Hematopoietic multipotent progenitor cell treated with erythropoietin and hydrocortisone succinate and interleukin-3 and kit ligand, for 6 days (in vitro differentiated cells): ENCODE measurements around the gene PRKAG2.
"Not testable (repeated sequence)": the region's sequence is repeated elsewhere in the genome, so short reads cannot be mapped to it uniquely, and the experiment has no call there.

Experiments used
- DNase-seq: peaks from one replicate; pipeline ENCODE4 v3.0.0-alpha.2; 2015

The PRKAG2 gene

DNA sequence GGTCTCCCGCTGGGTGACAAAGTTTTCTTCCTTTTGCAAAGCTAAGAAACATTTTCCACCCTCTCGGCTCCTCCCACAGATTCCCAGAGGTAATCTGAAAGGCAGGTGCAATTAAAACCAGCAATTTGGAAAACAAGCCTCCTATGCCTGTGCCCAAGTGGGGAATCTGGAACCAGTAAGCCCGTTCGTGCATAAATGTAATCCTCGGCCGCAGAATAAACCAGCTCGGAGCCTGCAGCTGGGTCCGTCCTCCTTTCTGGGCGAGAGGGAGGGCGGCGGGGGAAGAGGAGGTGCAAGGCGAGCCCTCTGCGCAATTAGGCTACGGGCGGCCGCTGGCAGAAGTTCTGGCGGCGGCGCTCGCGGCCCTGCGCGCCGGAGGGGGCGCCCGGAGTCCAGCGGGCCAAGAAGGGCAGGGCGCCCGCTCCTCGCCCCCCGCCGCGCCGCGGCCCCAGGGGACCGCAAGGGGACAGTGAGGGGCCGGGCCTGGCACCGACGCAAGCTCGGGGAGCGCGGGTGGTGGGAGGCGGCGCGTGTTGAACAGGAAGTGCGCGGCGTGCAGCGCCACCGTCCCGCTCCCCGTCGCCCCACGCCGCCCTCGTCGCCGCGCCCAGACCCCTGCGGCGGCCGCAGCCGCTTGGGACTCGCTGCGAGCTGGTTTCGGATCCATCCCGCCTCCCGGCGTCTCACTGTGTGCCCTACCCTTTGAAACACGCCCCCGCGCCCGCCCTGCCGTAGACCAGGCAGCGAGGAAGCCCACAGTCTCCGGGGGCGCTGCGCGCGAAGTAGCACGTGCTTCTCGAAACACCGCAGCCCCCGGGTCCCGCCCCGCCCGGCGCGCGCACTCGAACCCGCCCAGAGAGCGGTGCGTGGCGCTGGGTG lies at the start of gene PRKAG2:
PRKAG2 (minus strand) TSS at position 217 of the 879 bp plus-strand sequence. CDS start 495 bp downstream, outside the sequence.
- peak; percentile 75 for DNase-seq

DNA sequence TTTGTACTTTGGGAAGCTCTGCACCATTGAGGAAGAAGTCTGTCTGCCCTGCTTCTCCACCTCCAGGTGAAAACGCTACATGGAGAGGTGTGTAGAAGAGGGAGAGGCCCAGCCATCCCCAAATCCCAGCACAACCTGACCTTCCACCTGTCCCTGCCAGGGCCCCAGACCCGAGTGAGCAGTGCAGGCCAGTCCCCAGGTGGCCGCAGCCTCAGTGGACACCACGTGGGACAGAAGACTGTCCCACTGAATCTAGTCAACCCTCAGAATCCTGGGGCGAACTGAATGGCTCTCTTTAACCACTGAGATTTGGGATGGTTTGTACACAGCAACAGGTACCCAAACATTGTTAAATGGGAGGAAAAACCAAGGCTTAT lies 49.4 kb upstream of the PRKAG2 start:
- no peak for DNase-seq

DNA sequence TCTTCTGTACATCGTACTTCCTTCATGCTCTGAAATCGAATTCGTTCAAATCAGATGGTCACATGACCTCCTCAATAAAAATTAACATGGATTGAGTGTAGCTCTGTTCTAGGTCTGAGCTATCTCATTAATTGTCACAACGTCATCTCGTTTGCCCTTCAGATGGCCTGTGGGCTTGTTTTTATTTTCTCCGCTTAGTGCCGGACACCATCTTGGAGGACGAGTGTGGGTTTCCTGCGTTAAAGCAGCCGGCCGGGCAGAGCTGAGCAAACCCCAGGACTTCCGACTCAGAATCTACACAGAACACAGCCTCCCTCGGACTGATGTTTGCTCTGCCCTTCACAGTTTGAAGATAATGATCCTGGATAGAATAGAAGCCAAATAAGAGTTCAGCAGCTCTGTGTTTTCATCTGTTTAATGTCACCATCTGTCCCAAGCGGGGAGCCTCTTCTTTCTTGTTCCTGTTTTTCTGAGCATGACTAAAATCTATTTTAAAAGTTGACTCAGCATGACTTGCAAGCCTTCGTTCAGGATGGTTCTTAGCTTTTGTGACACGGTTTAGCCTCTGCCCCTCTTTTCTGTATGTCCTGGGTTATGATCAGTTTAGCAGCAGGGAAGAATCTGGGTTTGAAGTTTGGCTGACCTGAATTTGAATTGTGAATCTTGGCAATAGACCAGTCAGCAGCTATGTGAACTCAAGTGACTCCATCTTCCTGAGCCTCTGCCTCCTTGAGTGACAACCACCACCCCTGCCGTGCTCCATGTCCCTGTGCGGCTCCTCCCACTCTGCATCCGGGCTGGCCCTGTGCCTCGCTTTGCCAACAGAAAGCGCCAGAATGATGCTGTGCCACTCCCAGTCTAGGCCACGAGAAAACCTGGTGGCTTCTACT lies 48.8 kb upstream of the PRKAG2 start:
- DNase-seq: peak; percentile 69

DNA sequence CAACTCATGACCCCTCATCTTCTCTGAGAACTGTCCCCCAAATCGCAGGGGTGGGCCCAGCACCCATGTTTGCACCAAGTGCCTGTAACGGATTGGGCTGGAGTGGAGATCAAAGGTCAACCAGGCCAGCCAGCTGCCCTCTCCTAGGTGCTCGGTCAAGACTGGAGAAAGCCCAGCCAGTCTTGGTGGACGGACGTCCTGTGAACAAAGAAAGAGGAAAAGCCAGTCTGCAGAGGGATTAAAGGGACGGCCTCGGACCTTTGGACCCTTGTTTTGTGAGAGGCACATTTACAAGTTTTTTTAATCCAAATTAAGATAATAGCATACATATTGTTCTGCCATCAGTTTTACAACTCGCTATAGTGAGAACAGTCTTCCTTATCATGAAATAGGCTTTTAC lies 47.6 kb upstream of the PRKAG2 start:
- DNase-seq: no peak

DNA sequence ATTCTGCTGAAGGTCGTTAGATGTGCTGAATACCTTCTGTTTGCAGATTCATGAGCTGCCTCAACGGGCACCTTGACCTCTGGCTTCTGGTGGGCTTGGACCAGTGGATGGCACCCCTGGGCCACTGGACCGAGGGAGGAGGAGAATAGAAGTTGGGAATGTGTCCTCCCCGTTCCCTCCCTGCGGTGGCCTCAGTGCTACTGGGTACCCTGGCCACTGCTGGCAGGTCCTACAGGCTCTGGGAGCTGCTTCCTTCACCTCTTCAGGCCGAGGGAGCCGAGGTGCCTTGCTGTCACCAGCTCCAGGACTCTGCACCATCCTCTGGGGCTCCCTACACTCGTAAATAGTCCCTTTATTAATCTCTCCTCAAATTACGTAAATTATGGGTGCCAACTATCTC lies 47.1 kb upstream of the PRKAG2 start:
- DNase-seq: no peak

DNA sequence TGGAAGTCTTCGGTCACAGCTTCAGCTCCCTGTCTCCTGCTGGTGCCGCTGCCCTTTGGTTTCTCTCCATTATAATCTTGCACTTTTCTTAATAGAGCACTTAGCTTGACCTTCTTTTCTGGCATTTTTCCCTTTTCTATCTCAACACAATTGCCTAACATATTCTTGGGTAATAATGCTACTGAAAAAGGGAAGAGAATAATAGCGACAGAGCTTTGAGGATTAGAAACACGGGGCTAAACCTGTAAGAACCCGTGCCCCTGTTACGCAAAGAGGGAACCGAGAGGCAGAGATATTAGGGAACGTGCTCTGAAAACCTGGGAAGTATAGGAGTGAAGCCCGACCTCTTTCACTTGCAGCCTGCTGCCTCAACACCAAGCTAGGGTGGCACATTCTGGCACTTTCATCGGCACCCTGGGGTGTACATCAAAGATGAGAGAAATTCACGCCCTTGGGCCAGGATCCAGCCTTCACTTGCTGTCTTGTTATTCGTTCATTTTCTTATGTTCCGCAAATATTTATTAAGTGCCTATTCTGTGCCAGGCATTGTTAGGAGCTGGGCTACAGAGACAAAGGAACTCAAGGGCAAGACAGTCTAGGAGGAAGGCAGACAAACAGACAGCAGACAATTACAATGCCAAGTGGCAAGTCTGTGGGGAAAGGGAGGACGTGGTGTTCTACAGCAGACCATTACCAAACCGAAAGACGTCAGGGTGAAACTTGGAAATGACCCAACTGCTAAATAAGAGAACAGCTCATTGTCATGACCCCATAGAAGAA lies 46.4 kb upstream of the PRKAG2 start:
- DNase-seq: peak; percentile 60

DNA sequence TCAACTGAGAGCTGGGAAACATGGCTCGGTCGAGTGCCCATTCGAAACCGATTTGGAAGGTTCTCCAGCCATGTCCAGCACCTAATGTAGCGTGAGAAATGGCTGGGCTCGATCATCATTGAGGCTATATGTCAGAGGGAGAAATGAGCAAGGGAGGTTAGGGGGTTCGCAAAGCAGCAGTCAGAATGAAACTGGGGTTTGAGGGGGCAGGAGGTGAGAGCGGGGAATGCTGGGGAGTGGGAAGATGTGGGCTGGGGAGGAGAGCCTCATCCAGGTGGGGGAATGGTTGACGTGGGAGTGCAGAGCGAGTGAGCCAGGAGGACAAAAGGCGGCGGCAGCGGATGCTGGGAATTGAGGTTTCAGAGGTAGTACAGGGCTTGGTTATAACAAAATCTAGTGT lies 44.5 kb upstream of the PRKAG2 start:
- DNase-seq: no peak

DNA sequence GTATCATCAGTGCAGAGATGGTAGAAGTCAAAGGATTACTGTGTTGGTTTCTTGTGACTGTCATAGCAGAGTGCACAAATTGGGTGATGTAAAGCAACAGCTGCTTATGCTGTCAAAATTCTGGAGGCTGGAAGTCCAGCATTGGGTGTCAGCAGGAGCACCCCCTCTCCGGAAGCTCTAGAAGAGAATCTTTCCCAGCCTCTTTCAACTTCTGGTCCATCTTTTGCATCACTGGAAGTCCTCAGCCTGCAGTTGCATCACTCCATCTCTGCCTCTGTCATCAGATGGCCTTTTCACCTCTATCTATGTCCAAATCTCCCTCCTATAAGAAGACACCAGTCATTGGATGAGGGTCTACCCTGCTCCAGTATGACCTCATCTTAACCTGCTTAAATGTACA lies 43.6 kb upstream of the PRKAG2 start:
- no peak for DNase-seq

DNA sequence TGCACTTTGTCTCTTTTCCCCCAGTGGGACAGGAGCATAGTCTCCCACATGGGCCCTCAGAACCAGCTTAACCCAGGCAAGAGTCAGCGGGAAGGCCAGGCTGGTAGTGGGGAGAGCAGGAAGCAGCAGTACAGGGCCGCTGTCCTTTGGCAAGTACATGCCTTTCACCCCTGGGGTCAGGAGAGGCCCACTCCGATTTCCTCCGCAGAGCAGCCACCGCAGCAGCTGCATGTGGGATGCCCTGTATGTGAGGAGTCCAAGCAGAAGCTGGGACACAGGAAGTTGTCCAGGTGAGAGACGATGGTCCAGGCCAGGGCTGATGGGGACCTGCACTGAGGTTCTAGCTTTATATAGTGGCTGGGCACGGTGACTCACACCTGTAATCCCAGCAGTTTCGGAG lies 42.7 kb upstream of the PRKAG2 start:
- no peak for DNase-seq

DNA sequence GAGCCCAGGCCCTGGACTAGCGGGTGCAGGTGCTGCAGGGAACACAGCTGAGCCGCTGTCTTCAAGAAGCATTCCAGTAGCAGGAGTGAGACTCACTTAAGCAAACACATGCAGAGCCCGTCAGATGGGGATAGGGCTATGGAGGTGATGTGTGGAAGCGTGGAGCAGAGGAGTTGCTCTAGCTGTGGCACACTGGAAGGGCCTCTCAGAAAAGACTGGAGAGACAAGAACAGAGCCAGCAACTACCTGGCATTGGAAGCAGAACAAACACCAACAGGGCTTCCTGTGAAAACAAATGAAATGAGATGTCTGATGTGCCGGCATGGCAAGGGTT lies 41.6 kb upstream of the PRKAG2 start:
- DNase-seq: no peak

DNA sequence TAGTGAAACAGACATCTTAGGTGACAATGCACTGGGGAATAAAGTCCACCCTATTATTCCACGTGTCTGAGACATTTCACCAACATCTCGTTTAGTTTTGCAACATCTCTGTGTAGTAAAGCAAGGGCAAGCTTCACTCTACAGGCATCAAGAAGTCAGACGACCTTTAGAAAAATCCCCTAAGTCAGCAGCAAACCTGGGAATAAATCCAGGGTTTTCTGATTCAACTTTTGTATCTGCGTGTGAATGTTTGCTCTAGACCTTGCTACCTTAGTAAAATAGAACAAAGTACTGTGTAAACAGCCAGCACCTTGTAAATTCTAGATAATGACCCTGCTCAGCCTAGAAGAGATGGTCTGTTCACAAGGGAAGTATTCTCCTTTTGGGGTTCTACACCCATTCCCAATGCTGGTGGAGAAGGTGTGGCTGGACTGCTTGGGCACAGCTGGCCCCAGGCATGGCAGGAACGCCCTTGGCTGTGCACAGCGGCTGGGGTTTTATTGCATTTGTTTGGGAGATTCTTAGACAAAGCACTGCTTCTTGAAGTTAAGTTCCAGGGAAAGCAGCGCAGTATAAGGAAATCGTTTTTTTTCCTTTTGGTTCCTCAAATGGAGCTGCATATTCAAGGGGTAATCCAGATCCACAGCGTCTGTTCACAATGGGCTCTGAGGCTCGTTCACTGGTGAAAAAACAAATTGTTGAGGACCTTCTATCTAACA lies 41.0 kb upstream of the PRKAG2 start:
- DNase-seq: no peak

DNA sequence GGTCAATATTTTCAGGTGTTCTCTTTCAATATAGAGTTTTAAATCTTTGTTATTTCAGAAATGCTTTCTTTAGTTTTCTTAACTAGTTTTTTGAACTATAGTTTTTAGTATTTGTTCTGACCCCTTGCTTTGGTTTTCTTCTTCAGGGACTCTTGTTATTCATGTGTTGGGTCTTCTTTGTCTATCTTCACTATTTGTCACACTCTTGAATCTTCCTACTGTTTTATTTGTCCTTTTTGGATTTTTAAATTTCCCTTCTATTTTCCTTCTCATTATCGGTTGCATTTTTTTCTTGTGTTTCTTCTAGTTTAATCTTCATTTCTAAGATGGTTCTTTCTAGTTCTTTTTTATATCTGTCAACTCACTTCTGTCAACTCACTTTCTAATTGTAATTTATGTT lies 37.1 kb upstream of the PRKAG2 start:
- DNase-seq: no peak

DNA sequence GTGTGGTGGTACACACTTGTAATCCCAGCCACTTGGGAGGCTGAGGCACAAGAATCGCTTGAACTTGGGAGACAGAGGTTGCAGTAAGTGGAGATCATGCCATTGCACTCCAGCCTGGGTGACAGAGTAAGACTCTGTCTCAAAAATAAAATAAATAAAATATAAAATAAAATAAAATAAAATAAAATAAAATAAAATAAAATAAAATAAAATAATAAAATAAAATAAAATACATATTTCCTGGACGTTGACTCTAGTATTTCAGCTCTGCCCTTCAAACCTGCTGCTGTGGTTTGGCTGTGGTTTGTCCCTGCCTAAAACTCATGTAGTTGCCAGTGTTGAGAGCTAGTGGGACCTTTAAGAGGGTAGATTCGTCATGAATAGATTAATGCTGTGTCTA lies 33.7 kb upstream of the PRKAG2 start:
- DNase-seq: not testable (repeated sequence)

DNA sequence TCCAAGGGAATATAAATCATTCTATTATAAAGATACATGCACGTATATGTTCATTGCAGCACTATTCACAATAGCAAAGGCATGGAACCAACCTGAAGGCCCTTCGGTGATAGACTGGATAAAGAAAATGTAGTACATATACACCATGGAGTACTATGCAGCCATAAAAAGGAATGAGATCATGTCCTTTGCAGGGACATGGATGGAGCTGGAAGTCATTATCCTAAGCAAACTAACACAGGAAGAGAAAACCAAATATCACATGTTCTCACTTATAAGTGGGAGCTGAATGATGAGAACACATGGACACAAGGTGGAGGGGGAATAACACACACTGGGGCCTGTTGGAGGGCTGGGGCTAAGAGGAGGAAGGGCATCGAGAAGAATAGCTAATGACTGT lies 30.2 kb upstream of the PRKAG2 start:
- DNase-seq: not testable (repeated sequence)

DNA sequence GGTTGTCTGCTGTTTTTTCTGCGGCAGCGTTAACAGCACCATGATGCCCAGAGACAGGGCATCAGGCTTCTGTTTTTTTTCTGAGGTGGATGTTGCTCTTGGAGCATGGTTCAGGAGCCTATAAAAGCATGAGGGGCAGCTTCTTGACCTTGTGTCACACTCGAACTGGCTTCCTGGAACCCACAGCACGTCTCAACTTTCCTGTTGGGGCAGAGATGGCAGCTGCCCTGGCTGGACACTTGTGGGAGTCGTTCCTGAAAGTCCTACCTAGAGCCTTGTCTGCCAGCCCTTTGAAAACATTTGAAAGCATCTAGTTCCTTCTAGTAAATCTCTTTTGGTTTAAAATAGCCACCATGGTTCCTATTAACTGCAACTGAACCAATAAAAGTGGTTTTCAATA lies 28.9 kb upstream of the PRKAG2 start:
- DNase-seq: no peak

DNA sequence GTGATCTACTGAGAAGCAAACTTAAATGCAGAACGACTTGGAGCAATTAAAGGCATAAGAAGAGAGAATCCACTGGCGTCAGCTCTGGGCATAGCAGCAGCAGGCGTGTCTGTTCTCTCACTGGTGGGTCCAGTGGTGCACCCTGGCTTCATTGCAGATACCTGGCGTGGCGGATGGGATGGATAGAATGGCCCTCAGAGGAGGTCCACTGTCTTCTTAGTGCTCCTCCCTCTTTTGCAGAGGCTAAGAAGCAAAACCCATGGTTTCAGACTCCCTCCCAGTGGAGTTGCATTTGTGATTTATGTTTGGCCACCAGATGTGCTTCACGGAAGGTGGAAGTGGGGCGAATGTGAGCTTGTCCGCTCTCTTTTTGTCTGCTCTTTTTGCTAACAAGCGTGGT lies 28.4 kb upstream of the PRKAG2 start:
- no peak for DNase-seq

DNA sequence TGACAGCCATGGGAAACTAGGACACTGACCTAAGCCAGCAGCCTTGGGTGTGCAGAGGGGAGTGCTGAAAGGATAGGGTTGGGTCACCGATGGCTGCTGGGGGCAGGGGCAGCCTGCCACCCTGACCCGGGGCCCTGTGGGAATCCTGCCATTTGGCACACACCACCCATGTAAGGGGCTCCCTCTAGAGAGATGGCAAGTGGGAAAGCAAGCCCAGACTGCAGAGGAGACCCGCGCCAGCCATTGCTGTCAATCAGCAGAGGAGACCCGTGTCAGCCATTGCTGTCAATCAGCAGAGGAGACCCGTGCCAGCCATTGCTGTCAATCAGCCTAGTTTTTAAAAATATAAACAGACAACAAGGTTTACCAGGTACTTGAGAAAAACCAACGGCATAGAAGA lies 27.4 kb upstream of the PRKAG2 start:
- no peak for DNase-seq

DNA sequence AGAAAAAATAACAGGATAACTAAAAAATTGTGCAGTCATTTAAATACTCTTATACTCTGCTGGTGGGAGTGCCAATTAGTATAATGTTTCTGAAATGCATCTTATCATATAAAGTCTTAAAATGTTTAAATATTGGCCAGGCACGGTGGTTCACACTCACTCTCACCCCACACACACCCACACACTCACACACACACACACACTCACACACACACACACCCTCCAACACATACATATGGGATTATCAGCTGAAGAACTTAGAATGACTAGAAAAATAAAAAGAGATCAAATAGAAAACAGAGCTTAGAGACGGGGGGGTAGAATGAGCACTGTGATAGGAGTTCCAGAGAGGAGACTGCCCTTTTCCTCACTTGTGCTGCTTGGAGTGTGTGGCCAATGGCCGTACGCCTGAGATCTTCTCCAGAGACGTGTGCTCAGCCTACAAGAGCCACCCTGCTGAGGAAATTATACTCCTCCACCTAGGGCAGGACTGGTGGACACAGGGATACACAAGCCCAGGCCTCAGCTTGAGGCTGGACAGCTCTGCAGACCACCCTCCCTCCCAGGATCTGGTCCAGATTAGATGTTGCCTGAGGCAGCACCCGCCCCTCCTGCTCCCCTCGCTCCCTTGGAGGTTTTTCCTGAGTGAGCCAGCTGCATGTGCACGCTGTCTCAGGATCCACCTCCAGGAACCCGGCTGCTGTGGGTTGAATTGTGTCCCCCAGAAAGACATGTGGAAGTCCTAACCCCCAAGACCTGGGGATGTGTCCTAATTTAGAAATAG lies 26.5 kb upstream of the PRKAG2 start:
- DNase-seq: no peak

DNA sequence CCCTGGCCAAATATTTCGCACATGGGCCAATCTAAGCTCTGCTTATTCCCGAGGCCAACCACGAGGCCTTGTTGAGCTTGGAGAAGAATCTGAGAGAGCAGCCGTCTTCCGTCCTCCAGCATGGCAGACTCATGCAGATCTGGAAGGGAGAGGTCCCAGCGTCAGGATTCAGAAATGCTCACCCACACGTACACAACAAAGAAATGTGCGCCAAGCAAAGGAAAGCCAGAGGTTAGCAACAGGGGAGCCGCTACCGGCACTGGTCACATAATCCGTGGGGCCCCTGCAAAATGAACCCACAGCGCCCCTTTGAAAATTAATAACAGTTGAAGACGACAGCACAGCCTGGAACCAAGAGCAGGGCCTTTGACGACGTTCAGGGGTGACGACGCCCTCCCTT lies 25.4 kb upstream of the PRKAG2 start:
- no peak for DNase-seq

DNA sequence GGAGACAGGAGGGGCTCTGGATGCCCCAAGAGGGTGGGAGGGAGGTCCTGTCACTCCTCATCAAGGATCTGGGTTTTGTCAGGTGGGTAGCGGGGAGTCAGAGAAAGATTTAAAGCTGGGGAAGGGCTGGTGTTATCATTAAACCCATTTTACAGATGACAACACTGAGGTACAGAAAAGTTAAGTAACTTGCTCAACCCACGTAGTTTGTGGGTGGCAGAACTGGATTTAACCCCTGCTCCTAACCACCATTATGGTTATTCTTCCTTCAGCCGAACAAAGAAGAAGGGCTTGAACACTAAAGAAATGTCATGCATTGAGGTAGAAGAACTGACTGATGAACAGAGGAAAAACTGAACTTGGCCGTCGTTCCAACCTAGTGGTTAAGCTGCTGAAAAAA lies 24.9 kb upstream of the PRKAG2 start:
- no peak for DNase-seq

DNA sequence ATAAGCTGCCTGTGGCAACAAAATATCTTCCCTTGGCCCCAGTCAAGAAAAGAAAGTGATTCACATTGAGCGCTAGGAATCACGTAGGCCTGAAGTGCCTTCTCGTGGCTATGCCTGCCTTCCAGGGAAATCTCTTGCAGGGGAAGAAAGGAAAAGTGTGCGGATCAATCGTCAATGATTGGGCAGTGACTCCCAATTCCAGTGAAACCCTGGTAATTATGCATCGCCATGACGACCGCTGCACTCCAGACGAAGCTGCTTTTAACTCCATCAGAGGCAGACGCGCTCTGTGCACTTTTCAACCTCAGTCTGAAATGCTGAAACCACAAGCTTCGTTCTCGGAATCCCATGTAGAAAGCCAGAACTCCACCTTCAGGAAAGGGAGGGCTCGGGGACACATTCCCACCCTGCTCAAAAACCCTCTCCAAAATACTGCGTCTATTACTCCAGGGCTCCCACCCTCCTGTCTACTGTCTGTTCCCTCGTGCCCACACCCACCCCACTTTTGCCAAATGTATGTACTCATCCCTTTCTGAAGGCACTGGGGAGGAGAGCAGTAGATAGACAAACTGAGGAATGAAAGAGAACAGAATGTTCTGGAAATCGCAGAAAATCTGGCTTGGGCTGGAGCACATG lies 24.2 kb upstream of the PRKAG2 start:
- no peak for DNase-seq
